ENCODE results near the gene PRDM15.

Gene PRDM15

DNA sequence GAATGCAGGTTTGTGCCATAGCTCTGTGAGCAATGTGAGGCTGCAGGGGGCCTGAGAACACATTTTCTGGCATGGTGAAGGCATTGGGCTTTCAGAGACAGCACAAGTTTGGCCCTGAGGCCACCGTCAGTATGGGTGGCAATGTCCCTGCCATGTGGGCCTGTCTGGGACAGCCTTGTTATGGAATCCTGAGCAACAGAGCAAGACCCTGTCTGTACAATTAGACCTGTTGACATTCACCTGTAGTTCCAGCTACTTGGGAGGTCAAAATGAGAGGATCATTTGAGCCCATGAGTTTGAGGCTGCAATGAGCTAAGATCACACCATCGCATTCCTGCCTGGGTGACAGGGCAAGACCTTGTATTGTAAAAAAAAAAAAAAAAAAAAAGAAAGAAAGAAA is 35.6 kb downstream of the PRDM15 start:
- no peak for DNase-seq (ENCODE audit: low read depth in 2 of 2)

DNA sequence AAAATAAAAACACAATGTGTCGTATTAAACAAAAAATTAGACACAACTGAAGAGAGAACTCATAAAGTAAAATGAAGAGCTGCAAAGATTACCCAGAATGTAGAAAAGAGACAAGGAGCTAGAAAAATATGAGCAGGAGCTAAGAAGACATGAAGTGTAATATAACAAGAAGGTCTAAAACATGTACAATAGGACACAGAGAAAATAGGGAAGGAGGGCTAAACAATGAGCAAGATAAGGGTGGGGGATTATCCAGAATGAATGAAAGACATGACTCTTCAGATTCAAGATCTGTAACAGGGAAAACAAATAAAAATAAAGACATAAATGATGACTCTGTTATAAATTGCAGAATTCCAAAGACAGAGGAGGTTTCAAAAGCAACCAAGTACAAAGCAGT is 38.3 kb downstream of the PRDM15 start:
- DNase-seq (ENCODE audit: low read depth in 2 of 2), result no peak

DNA sequence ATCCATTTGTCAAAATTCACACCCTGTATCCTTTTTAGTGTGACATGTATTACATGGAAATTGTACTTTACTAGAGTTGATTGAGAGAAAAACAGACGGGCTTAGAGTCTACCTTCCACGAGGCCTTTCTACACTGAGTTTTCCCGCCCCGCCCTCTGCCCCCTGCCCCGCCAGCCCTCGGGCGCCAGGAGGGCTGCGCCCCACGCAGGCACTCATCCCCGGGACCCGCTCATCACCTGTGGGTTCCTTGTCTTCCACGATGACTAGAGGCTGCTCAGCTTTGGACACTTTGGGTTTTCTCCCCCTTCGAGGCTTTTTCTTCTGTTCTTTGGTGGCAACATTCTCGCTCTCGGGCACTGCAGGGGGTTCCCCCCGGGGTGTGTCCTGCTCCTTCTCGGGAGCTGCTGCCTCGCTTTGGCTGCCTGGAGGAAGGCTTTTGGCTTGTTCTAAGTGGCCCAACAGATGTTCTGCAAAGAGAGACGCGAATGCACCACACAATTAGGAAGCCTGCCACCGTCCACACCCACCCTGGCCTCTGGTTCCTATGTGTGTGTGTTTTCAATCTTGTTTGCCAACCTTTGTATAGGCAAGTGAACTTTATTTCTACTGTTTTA is 39.6 kb downstream of the PRDM15 start:
- DNase-seq (ENCODE audit: low read depth in 2 of 2), result no peak

DNA sequence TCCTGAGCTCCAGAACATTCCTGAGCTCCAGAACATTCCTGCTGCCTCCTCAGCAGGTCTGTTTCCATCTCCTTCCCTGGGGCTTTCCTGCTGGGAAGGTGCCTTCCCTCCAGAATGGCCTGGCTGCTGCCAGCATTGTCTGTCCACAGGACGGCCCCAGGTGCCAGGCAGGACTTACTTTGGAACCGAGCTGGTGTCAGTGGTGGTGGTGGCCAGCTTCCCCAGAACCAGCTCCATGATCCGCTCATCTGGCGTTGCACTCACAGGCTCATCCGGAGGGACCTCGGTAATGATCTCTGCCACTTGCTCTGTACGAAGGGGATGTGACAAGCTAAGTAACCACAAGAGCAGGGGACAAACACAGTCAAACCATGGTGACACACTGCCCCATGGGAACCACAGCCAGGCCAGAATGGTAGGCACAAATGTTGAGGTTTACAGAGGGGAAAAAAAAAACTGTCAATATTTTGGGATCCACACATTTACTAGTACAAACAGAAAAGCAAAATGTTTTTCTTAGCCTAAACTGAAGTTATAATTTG is 41.3 kb downstream of the PRDM15 start:
- no peak for DNase-seq (ENCODE audit: low read depth in 2 of 2)

DNA sequence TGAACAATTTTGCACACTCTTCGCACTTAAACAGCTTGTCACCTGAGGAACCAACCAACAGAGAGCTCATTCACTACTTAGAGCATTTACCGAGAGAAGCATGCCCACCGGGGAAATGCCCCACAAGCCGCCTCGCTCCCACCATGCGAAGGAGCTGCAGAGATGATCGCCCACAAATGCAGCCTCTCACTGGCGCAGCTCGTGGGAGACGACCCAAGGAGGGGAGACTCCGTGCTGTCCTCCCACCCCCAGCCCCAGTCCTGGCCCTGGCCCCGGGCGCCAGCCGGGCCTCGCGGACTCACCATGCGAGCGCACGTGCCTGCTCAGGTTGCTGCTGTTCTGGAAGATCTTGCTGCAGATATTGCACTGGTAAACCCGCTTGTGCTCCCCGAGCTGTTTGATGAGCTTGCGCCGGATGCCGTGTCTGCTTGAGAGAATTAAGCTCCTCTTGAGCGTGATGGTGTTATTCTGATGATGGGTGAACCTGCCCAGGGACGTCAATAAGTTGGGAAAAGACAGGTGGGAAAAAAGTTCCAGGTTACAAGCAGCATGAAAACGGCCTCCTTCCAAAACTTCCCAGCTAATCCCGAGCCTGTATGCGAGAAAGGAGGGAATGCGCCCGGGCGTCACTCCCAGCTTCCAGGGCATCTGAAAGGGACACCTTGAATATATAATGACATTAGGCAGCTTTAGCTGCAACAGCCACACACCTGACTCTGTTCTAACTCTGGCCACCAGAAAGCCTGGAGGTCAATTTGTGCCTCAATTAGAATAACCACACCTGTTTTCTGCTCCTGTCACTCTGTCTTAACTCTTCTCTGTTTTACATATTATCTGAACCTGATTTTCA is 42.8 kb downstream of the PRDM15 start:
- DNase-seq (ENCODE audit: low read depth in 2 of 2), result no peak

DNA sequence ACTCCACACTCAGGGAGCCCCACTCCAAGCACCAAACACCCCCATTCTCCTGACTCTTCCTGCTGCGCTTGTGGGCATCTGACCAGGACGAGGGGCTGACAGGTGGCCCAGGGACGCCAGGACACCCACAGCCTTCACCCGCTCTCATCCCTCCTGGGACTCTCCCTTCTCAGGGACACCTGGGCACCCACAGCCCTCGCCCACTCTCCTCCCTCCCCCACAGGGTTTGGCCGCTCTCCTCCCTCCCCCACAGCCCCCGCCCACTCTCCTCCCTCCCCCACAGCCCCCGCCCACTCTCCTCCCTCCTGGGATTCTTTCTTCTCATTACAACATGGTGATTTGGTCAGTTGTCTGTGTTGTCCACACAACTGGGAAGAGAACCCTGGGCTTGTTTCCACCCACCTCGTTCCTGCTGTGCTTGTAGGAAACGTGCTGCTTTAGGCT is 43.4 kb downstream of the PRDM15 start:
- no peak for DNase-seq (ENCODE audit: low read depth in 2 of 2)

DNA sequence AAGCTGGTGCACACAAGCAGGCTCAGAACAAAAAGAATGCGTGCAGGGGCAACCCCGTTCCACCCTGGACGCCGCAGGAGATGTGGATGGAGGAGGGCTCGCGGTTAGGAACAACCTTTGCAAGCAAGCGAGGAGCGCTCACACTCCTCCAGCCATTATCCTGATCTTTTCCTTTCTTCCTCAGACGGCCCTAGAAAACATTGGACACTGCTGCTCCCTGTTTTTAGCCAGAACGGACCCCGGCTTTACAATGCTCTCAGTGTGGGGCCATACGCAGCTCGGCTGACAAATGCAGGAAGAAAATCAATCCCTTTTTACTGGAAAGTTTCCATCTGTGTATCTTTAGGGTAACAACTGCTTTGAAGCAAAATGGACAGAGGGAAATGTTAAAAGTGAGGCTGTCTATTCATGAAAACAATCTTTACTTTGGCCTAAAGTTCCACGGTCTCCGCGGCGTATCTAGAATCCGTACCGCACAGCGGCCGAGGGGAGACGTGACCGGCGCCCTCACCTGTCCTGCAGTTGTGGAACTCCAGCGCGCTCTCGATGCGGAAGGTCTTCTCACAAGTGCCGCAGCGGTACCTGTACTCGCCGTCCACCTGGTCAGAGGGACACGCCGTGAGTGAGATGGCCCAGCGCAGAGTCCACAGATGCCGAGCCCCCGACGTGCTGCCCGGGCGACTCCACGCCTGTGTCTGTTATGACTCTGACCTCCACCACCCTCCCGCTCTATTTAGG is 44.0 kb downstream of the PRDM15 start:
- no peak for DNase-seq (ENCODE audit: low read depth in 2 of 2)

DNA sequence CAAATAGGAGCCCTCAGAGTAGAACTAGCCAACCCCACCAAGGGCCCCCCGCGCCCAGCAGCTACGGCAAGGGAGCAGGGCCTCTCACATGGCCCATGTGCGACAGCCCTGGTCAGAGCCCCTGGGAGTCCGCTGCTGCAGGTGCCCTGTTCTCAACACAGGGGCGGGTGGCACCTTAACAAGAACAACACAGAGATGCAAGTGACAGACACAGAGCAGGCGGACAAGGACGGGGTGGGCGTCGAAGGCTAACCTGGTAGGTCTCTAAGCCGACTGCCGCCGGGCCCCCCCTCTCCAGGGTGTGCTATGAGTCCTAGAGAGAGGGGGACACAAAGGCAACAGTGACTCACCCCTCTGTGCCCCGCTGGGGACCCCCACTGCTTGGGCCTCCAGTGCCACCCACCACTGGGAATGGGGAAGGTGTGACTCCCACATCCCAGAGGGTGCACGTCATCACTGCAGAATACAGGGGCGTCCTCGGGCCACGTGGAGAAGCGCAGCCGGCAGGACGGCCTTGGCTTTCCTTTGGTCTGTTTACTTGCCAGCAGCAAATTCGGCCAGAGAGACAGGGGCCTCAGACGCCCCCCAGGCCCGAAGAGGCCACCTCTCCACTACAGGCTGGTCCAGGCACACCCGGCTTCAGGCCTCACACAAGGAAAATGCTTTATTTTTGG is 44.8 kb downstream of the PRDM15 start:
- DNase-seq (ENCODE audit: low read depth in 2 of 2), result no peak

DNA sequence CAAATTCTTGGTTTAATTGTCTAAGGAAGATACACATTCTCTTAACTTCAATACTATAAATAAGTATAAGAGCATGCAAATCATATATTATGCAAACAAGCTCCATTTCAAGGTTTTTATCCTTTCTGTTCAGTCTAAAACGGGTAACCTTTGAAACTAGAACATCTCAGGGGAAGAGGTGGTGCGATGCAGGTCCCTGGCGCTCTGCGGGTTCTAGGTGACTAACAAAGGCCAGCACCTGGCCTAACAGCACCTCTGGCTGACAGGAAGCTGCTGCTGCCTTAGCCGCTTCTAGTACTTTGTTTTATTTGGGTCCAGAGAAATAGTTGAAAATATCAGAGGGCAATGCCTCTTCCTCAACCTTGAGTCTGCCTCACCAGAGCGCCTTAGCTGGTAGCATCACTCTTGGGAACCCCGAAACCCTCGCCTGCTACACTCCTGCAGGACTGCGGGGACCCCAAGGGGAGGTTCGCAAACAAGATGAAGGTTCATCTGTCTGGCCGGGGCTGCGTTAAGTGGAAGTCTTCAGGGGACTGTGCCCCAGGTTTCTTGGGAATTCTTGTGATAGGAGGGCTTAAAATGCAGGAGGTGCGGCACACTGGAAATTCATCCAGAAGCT is 45.5 kb downstream of the PRDM15 start:
- DNase-seq (ENCODE audit: low read depth in 2 of 2), result no peak

DNA sequence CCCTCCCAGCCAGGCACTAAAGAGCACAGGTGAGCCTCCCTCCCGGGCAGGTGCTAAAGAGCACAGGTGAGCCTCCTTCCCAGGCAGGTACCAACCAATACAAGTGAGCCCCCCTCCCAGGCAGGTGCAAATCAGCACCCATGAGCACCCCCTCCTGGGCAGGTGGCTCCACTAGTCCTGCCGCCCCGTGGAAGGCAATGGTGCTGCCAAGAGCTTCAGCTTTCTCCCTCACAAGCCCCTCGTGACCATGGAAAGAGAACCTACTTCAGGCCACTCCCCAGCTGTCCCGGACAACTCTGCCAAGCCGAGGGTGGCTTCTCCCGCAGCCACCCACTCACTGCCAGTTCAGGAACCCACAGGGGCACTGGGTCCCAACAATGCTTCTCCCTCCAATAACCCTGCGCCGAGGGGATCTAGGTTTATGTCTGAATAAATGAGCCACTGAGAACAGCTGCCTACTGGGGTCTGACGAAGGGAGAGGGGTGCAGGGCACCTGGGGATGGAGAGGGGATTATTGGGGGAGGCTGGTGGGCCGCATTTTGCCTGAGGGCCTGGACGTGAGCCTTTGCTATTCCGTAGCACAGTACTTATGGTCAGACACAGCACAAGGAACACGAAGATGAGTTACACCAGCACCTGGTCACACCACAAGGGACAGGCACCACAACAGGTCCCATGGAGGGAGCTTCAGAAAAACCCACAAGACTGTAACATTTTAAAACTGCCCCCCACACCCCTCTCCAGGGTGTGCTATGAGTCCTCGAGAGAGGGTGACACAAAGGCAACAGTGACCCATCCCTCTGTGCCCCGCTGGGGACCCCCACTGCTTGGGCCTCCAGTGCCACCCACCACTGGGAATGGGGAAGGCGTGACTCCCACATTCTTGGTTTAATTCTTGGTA is 46.3 kb downstream of the PRDM15 start:
- DNase-seq (ENCODE audit: low read depth in 2 of 2), result no peak

DNA sequence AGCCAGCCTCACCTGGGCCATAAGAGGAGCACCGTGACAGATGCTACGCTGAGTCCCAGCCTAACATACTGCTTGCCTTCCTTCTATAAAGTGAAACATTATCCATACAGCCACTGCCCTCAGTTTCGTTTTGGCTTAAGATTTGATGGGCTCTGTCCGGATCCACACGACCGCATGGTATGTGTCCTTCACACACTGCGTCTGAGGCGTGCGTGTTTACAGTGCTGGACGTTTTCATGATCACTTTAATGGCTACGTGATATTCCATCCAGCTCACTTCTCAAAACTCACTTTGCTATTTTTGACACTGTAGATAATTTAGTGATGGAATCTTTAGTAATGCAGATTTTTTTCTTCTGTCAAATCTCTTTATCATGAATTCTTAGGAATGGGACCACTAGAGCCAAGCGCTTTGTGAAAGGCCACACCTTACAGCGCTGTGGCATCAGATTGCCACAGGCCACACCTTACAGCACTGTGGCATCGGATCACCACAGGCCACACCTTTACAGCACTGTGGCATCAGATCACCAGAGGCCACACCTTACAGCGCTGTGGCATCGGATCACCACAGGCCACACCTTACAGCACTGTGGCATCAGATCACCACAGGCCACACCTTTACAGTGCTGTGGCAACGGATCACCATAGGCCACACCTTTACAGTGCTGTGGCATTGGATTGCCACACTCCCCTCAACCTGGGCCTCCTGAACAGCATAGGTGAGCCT is 47.1 kb downstream of the PRDM15 start:
- no peak for DNase-seq (ENCODE audit: low read depth in 2 of 2)

DNA sequence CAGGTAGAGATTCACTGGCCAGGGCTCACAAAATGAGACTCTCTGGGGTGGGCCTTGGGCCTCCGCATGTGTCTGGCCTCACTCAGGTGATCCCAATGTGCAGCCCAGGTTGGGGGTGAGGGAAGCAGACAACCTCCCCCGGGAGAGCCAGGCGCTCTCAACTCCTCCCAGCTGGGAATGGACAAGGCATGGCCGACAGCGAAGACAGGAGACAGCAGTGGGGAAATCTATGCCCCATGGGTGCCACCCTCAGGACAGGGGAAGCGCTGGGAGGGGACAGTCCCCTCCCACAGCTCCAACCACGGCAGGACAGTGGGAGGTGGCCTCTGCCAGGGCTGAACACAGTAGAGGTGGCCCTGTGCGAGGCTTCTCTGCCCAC is 47.7 kb downstream of the PRDM15 start:
- no peak for DNase-seq (ENCODE audit: low read depth in 2 of 2)

DNA sequence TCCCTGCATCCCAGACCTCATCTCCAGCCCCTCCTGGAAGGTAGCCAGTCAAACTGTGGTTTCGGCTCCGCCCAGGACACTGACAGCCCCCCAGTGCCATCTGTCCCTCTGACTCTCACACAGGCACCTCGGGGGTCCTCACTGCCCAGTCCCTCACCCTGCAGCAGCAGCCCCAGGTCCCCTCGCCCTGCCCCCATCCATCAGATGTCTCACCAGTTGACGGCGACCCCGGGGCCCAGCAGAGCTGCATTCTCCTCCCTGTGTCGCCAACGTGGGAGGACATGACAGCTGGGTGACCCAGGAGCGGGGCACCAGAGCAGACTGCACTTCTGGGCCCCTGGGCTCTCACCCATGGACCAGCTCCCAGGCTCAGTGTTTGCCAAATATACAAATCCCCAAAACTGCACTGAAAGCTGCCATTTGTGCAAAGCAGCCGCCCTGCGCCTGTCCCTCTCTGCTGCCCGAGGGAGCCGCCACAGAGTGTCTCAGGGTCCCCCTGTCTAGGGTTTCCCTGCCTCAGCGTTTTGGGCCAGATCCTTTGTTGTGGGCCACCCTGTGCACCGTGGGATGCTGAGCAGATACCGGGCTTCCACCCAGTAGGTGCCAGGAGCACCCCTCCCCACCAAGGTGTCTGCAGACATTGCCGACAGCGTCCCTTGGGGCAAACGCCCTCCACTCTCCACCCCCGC is 48.2 kb downstream of the PRDM15 start:
- no peak for DNase-seq (ENCODE audit: low read depth in 2 of 2)

DNA sequence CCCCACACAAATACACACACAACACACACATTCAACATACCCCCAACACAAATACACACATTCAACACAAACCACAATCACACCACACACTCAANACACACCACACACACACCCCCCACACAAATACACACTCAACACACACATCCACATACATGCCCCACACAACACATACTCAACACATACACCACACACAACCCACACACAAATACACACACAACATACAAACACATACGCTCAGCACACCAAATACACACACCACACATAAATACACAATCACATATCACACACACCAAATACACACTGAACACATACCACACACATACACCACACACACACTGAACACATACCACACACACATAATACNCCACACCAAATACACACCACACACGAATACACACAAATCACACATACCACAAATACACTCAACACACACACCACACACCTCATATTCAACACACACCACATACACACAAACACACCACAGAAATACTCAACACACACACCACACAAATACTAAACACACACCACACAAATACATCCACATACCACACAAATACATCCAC is 48.9 kb downstream of the PRDM15 start:
- DNase-seq (ENCODE audit: low read depth in 2 of 2), result no peak

DNA sequence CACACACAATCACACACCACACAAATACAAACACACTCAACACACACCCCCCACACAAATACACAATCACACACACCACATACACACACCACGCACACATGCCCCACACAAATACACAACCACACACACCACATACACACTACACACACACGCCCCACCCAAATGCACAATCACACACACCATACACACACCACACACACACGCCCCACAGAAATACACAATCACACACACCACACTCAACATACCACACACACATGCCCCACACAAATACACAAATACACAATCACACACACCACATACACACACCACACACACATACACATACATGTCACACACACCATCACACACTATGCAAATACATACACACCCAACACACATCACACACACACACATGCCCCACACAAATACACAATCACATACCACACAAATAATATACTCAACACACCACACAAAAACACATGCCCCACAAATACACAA is 50.2 kb downstream of the PRDM15 start:
- DNase-seq (ENCODE audit: low read depth in 2 of 2), result no peak

DNA sequence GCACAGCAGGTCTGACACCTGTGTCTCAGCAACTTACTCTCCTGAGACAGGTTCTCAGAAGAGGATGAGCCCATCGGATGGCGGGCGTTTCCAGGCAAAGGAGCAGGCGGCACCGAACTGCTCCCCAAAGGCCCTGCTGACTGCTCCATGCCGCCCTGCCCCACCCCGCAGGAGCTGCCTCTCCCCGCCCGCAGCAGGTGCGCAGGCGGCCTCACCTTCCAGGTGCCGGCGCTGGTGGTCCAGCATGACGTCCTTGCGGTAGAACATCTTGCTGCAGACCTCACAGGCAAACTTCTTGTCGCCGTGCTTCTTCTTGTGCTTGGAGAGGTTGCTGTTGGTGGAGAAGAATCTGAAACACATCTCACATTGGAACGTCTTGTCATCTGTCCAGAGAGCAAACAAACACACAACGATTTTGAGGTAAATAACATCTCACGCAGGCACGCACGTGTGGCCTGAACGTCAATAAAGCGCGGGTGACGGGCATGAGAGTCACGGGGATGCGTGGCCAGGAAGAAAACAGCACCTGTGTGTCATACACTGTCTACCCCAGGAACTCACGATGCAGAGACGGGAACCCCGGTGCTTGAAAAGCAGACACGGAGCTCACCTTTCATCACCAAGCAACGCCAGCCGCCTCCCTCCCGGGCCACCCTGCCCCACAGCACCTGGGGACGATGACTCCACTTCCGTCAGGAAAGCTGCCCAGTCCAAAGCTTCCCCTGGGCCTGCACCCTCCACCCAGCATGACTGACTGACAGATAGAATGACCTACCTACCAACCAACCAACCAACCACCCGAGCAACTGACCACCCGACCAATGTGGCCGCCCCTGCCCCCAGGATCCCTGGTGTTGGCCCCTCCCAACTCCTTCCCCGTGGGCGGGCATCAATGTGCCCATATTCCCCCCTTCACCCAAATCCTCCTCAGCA is 50.9 kb downstream of the PRDM15 start:
- no peak for DNase-seq (ENCODE audit: low read depth in 2 of 2)

DNA sequence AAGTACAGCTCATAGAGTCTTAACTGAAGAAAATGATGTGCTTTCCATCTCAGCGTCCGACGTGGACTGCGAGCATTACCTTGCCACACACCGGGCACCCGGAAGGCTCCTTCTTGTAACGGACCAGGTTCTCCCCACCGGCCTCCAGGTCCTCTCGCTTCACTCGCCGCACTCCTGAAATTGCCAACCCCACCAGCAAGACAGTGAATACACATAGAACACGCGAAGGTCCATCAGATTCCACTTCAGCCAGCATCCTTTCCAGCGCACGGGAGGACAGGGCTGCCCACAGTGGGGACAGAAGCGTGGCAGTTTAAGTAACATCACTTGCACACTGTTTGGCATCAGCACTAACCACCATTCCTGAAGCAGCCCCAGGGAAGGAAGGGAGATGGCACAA is 53.3 kb downstream of the PRDM15 start:
- DNase-seq (ENCODE audit: low read depth in 2 of 2), result no peak

DNA sequence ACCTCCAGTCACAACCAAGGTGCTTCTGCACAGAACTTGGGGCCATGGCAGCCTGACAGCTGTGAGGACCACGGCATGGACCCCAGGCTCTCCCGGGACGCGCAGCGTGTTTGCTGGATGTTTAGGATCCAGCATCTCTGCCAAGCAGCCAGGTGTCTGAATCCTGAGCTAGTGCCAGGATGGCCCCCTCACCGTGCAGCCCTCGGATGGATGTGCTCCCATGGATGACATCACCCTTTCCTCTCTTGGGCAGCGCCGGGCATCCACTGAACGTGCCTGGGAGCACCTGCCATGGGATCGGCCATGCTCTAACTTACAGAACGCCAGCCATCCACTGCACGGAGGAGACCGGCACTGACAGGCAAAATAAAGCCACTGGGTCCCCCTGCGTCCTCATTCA is 53.9 kb downstream of the PRDM15 start:
- DNase-seq (ENCODE audit: low read depth in 2 of 2), result no peak

Measured in stimulated activated CD8-positive, alpha-beta memory T cell treated with anti-CD3 and anti-CD28 coated beads, Interleukin-2, amount 100 ng/mL, for 1 hour (primary cell).